Smooth muscle cell of the brain vasculature (primary cell): ENCODE measurements around the gene UEVLD.
A peak's percentile ranks its signal among the peaks of the same experiment; 100 is the strongest.
"Not testable (repeated sequence)": the region's sequence is repeated elsewhere in the genome, so short reads cannot be mapped to it uniquely, and the experiment has no call there.

Experiments
- DNase-seq: peaks from one replicate; pipeline ENCODE4 v3.0.0-alpha.2; 2012; ENCODE audit warnings: low read depth, low spot score

The UEVLD gene

GRCh38 chr11:18588297-18589252, at the start of gene UEVLD:
TSS of gene UEVLD (minus strand) at chr11:18588734. CDS start at chr11:18588654, 80 bp downstream.
- peak; percentile 71 for DNase-seq

DNA sequence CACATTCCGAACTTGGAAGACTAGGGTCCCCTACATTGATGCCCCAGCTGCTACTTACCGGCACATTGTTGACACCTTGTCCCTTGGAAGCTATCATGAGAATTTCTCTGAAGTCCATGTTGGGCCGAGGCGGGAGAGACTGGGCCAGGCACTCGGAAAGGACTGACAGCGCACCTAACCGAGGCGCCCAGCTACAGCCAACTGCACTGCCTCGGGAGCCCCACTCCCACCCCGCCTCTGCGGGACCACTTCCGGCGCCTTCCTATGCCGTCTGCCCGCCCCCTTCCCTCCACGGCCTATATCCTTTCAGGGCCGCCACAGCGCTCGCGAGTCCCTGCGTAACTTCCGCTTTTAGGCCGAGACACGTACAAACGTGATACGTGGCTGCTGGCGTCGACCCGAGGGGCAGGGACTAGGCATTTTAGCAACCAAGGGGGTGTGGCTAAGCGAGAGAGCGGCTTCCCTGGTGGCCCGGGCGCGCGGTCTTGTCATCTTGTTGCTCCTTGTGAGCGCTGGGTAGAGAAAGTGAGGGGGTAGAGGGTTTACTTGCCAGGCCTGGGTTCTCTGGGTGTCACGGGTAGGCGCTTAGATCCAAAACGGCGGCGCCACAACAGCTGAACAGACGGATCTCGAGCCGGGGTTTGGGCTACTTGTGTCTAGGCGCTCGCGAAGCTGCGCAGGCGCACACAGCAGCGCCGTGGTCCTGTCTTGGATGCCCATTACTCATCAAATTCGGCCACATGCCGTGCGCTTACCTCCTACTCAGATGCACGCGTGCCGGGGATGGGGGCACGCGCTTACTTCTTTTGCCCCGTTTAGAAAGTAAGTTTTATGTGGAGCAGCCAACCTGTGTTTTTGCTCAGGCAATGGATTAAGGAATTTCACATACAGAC, 45.9 kb upstream of the UEVLD start, which contains the start of gene SPTY2D1:
SPTY2D1 (minus strand) TSS at position 203 of the 893 bp plus-strand sequence; CDS start at position 118, 85 bp downstream.
- peak; percentile 99 for DNase-seq

GRCh38 chr11:18633256-18634139, 45.0 kb upstream of the UEVLD start:
- no peak for DNase-seq

- DNase-seq: no peak
Measured at GRCh38 chr11:18632841-18633240, 44.3 kb upstream of the UEVLD start.

- DNase-seq: no peak
Measured at GRCh38 chr11:18624161-18624560, 35.6 kb upstream of the UEVLD start.

DNA sequence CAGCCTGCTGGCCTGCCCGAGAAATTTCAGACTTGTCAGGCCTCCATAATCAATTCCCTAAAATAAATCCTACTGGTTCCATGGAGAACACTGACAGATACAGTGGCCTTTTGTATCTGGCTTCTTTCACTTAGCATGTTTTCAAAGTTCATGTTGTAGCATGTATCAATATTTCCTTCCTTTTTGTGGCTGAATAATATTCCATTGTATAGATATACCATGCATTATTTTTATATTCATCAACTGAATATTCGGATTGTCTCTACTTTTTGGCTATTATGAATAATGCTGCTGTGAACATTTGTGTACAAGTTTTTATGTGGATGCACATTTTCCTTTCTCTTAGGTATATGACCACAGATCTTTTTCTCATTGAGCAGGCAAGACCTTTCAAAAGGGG, 35.2 kb upstream of the UEVLD start:
- no peak for DNase-seq

DNA sequence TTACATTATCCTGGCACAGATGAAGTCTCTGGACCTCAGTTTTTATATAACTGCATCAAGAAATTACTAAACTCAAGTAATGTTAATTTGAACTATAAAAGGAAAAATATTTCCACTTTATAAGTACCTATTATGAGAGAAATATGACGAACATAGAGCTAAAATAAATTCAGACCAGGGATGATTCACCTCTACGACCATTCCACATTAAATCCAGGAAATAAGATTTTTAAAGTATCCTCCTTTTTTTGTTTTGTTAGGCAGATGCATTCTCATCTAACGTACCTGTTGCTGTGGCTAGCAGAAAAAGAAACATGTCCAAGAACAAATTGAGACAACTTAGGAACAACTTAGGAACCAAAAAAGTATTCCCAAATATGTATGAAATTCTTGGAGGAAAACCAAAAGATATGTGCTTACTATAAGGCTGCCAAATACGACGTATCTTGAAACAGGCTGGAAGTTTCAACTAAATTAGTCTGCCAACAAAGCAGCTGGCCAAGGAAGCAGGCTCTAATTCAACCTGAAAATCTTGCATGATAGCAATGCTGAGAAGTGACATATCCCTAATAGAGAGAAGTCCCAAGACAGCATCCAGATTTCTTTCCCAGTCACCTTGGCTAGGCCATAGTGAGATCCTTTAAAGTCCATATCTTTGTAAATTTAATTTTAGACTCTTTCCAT, 29.9 kb upstream of the UEVLD start:
- DNase-seq: no peak

- no peak for DNase-seq
Measured at GRCh38 chr11:18617688-18618341, 29.3 kb upstream of the UEVLD start.

- no peak for DNase-seq
Measured at GRCh38 chr11:18615628-18616392, 27.3 kb upstream of the UEVLD start.

DNA sequence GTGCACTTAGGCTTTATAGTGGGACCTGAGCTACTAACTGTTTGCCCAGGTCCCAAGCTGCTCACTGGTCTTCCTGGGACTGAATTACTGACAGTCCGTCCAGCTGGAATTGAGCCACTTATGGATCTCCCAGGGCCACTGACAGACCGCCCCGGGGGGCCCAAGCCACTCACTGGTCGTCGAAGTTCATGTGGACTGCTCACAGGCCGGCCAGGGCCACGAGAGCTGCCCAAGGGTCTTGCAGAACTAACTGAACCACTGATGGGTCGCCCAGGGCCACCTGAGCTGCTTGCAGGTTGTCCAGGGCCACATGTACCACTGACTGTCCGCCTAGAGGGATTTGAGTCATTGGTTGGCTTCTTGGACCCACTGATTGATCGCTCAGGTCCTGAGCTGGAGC, 26.1 kb upstream of the UEVLD start:
- DNase-seq: no peak

DNA sequence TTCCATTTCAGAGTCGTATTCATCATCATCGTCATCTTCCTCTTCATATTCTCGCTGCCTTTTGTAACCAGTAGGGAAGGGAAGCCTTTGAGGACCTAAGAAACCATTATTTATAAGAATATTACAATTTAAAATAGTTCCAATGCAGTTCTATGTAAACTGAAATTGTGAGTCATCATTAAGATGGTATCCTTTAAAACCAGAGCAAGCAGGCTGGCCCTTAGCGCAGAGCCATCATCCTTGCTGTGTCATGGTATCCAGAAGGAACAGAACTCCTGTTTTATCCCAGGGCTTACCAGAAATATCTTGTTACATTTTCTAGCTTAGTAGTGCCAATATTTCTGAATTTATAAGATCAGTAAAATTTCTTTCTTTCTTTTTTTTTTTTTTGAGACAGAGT, 23.9 kb upstream of the UEVLD start:
- no peak for DNase-seq

- no peak for DNase-seq
Measured at GRCh38 chr11:18611196-18611595, 22.7 kb upstream of the UEVLD start.

DNA sequence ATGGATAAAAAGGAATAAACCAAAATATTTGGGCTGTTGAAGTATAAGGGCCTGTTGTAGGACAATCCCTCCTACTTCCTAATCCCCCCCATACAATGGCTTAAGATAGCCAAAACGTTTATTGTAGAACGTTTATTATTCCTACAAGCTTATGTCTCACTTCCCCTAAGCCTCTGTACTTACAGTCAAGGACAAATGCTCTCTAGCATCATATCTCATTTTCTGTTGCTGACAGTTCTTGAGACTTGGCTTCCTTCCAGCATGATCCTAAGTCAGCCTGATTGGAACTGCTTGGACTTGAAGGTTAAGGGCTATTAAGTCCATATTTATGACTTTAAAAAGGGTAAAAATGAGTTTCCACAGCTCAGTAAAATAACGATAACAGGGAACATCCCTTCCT, 19.8 kb upstream of the UEVLD start:
- DNase-seq: no peak

DNA sequence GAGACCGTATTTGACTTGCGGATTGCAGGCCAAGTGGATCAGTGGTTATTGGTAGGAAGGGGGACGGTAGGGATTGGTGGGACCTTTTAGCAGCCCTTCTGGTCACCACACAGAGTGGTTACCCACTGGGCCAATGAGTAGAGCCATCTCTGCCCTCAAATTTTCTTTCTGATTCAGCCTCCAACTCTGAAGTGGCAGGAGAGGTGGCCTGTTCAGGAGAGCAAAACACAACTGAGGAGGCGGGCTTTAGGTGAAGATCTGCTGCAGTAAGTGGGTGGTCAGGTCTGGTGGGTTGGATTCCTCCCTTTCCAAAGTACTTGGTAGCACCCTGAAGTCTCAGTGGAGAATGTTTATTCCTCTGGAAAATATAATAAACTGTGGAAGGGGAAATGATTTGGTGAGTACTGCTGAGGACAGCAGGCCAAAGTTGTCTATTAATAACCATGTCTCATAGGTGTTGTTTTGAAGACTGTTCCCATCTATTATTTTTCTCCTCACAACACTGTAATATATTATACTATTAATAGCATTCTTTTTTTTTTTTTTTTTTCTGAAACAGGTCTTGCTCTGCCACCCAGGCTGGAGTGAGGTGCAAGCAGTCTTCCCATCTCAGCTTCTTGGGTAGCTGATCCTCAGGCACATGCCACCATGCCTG, 12.5 kb upstream of the UEVLD start:
- DNase-seq: no peak

- DNase-seq: no peak
Measured at GRCh38 chr11:18599739-18600230, 11.3 kb upstream of the UEVLD start, which contains the start of gene MISFA. TSS of gene MISFA (plus strand) at chr11:18599789. CDS start at chr11:18599929, 140 bp downstream.

- no peak for DNase-seq
Measured at GRCh38 chr11:18594999-18595749, 6.6 kb upstream of the UEVLD start.

GRCh38 chr11:18594088-18594487, 5.6 kb upstream of the UEVLD start:
- DNase-seq: not testable (repeated sequence)

DNA sequence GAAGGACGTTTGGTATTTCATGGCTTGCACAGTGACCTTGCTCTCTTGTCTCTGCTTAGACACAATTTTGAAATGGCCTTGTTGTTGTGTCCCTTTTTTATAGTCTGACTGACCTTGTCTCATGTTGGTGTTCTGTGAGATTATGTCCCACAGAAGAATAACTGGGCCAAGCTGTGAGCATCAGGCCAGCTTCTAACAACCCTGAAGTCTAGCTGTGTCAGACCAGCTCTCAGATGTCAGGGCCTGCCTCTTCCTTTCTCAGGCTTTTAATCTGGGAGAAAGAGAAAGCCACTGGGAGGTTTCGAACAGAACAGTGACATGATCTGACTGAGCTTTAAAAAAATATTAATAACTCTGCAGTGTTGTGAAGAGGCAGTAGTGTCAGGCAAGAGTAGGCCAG, 2.0 kb upstream of the UEVLD start:
- DNase-seq: no peak
